T-helper 1 cell treated with Interleukin-12 subunit alpha and Interleukin-12 subunit beta and Interleukin-4 antibody, amounts not matched to agents 30 ng/mL and 1 ng/mL, for 36 hours (primary cell): Measurements from ENCODE around the gene SURF1. TPM values are rescaled to one million over a fixed set of nuclear protein-coding genes. Genes with fewer than 3 reads are reported as not detected.

ENCODE experiments used
- intact Hi-C: fragments of 100-400 bp; cut with micrococcal nuclease; formaldehyde crosslinking; loops from one replicate; pipeline ENCODE4 v1.15.1; 2024
- total RNA-seq: library from RNA; stranded (reverse); gene quantifications from 2 replicates; pipeline ENCODE4 v1.2.3, GENCODE V29; 2022

The SURF1 gene
- total RNA-seq, 1 donor from 2014 or later: 46.9 TPM

DNA sequence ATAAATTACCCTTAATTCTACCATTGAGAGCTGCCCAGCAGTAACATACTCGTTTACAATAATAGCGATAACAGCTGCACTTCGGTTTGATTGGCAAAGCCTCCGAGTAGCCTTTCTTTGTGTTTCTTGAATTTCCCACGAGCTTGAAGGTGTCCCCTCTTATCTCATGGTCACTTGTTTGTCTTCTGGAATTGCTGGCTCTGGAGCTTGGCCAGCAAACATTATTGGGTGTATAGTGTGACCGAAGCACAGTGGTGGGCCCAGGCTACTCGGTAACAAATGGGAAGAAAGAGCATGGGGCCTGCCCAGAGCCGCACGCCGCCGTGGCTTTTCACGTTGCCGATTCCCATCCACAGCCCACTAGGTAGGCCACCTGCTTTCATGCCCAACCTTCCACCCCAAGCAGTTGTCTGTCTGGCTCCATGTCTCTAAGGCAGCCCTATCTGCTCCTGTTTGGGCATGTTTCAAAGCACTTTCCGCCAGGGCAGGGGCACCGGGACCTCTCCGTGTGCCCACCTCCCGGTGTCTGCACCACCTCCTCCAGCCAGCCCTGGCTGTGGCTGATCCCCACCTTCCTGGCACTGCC lies 28.5 kb upstream of the SURF1 start:
- intact Hi-C loops: no loop called here

DNA sequence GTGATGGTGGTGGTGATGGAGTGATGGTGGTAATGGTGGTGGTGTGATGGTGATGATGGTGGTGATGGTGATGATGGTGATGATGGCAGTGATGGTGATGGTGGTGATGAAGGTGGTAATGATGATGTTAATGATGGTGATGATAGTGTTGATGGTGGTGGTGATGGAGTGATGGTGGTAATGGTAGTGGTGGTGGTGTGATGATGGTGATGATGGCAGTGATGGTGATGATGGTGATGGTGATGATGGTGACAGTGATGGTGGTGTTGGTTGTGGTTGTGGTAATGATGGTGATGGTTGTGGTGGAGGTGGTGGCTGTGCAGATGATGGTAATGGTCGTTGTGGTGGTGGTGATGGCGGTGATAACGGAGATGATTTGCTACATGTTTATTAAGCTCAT lies 27.2 kb upstream of the SURF1 start:
- intact Hi-C loops: no loop called here

DNA sequence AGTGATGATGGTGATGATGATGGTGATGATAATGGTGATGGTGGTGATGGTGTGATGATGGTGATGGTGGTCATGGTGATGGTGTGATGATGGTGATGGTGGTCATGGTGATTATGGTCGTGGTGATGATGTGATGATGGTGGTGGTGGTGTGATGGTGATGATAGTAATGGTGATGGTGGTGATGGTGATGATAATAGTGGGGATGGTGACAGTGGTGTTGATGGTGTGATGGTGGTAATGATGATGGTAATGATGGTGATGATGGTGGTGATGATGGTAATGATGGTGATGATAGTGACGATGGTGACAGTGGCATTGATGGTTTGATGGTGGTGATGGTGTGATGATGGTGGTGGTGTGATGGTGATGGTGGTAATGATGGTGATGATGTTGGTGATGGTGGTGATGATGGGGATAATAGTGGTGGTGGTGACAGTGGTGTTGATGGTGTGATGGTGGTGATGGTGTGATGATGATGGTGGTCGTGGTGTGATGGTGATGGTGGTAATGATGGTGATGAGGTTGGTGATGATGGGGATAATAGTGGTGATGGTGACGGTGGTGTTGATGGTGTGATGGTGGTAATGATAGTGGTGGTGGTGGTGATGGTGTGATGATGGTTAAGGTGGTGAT lies 26.3 kb upstream of the SURF1 start:
- intact Hi-C loops: no loop called here

DNA sequence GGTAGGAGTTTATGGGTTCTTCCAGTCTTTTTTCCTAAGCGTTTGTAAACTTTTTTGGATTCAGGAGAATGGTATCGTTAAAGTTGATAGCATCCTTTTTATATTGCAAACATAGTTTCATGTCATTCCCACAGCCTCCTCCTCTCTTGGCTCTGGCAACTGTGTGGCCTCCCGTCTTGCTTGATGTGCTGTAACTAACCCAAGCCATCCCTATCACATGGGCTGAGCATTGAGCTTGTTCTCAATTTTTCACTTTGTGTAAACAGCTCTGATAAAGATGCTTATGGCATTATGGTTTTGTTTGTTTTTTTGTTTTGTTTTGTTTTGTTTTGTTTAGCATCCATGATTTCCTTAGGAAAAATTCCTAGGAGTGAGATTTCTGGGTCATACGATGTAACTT lies 24.4 kb upstream of the SURF1 start:
- intact Hi-C loops: no loop called here

DNA sequence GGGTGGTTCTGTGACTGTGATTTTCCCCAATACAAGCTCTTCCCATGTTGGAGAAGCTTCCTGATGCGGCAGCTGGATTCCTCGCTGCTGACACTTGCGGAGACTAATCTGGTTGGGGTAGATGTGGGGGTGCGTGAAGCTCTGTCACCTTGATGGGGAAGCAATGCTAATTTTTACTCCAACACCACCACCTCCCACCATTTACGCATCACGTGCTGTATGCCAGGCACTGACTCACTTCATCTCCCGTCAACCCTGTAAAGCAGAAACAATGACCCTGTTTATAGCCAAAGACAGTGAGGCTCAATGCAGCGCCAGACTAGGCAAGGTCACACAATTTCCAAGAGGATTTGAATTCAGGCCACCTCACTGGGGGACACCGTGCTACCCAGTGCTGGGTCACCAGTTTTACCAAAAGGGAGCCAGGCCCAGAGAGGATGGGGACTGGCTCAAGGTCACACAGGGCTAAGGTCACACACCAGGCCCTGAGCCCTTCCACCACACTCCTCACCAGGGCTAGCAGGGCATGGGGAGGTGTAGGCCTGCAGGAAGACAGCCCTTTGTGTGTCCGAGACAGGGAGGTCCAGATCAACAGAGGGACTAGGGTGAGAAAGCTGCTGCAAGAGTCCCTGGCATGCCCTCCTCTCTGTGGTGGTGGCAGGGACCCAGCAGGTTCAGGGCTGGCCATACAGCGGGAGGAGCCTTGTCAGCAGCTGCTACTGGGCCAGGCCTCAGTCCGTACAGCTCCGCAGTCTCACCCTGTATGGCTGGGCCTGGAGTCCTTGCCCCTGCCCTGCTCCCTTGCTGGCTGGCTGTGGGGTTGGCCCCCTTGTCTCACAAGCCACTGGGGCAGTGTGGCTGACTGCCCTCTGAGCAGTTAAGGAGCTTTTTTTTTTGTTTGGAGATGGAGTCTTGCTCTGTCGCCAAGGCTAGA lies 23.1 kb upstream of the SURF1 start:
- intact Hi-C loops: loop anchor here (10.0 kb wide), 2 partner anchors 685 to 975 kb away; partner anchors contain the start of genes BRD3 and TTF1

DNA sequence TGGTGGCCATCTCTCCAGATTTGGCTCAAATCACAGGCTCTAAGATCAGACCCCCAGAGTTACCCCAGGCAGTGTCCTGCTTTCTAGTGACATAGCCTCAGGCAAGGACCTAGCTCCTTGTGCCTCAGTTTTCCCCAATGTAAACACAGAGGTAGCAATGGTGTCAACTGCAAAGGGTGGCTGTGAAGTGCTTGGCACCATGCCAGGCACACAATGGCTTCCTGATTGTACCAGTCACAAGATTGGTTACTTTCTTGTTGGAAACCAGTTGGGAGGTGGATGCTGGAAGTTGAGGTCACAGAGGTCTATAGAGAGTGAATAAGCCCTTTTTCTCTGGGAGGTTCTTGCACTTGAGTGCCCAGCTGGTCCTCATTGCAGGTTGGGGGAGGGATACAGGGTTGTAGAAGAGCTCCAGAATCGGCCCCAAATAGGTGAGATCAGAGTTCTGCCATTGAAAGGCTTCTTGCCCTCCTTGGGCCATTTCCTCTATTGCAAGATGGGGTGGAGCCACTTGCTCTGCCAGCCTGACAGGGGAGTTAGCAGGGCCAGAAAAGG lies 22.2 kb upstream of the SURF1 start:
- intact Hi-C loops: loop anchor here (10.0 kb wide), 2 partner anchors 686 to 974 kb away; partner anchors contain the start of genes BRD3 and TTF1

DNA sequence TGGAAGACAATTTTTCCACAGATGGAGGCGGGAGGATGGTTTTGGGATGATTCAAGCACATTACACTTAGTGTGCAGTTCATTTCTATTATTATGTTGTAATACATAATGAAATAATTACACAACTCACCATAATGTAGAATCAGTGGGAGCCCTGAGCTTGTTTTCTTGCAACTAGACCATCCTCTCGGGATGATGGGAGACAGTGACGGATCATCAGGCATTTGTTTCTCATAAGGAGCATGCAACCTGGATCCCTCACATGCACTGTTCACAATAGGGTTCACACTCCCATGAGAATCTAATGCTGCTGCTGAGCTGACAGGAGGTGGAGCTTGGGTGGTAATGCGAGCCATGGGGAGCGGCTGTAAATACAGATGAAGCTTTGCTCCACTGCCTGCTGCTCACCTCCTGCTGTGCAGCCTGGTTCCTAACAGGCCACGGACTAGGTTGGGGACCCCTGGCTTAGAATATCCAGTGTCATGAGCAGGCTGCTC lies 21.5 kb upstream of the SURF1 start:
- intact Hi-C loops: loop anchor here (10.0 kb wide), 2 partner anchors 687 to 973 kb away; partner anchors contain the start of genes BRD3 and TTF1

- intact Hi-C loops: loop anchor here (10.0 kb wide), 2 partner anchors 688 to 972 kb away; partner anchors contain the start of genes BRD3 and TTF1
Measured at GRCh38 chr9:133377280-133377679, 21.0 kb upstream of the SURF1 start.

- intact Hi-C loops: loop anchor here (1.0 to 10.0 kb wide), 9 partner anchors 20 to 971 kb away; partner anchors contain the start of genes BRD3, CACFD1, MED22 and REXO4
Measured at GRCh38 chr9:133375724-133376654, 19.7 kb upstream of the SURF1 start, which contains the start of the genes STKLD1 and SURF4. STKLD1 (plus strand) TSS chr9:133376366; CDS start chr9:133376474, 108 bp downstream. SURF4 (minus strand) TSS chr9:133376060; CDS start chr9:133375969, 91 bp downstream.

GRCh38 chr9:133375116-133375723 lies 18.9 kb upstream of the SURF1 start:
- intact Hi-C loops: loop anchor here (10.0 kb wide), 2 partner anchors 690 to 970 kb away; partner anchors contain the start of genes BRD3 and TTF1

- intact Hi-C loops: loop anchor here (10.0 kb wide), 2 partner anchors 690 to 970 kb away; partner anchors contain the start of genes BRD3 and TTF1
Measured at GRCh38 chr9:133374612-133375115, 18.4 kb upstream of the SURF1 start.

GRCh38 chr9:133372144-133372543 lies 15.9 kb upstream of the SURF1 start:
- intact Hi-C loops: loop anchor here (10.0 kb wide), 2 partner anchors 693 to 967 kb away; partner anchors contain the start of genes BRD3 and TTF1

DNA sequence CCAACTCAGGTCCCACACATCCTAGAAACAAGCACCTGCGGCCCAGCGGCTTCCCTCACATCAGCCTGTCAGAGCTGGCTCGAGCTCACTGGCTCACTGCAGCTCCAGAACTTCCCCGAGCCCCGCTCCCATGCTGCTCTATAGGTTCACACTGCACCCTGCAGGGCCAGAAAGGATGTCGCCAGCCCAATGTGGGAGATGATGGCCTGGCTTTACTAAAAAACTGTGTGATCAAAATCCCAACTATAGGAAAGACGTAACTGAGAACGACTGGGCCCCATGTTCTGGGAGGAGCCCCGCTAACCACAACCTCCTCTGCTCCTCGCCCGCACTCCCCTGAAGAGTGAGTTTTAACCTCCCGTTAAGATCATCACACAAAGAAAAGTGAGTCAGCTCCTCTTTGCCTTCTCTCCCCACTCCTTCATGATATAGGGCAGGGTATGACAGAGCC lies 15.0 kb upstream of the SURF1 start:
- intact Hi-C loops: loop anchor here (1.0 to 10.0 kb wide), 8 partner anchors 15 to 966 kb away; partner anchors contain the start of genes BRD3, CACFD1, MED22 and RALGDS

- intact Hi-C loops: loop anchor here (1.0 to 10.0 kb wide), 8 partner anchors 14 to 966 kb away; partner anchors contain the start of genes BRD3, CACFD1, MED22 and RALGDS
Measured at GRCh38 chr9:133370685-133371084, 14.4 kb upstream of the SURF1 start.

DNA sequence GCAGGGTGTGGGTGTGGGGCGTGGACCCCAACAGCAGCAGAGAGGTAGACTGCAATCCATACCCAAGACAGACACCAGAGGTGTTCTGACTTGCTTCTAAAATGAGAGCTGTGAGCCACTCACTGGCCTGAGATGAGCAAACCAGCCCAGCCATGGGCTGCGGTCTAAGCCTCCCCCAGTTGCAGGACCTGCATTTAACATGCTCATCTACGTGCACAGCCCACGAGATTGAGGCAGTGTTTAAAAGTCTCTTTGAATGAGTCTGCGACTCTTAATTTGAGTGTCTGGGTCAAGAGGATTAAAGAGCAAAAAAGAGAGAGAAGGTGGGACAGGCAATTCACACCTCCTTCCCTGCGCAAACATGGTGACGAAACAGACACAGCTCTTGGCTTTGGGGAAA lies 13.6 kb upstream of the SURF1 start:
- intact Hi-C loops: loop anchor here (2.0 to 10.0 kb wide), 3 partner anchors 249 to 965 kb away; partner anchors contain the start of genes BRD3, RALGDS and TTF1

- intact Hi-C loops: no loop called here
Measured at GRCh38 chr9:133369422-133369821, 13.1 kb upstream of the SURF1 start.

DNA sequence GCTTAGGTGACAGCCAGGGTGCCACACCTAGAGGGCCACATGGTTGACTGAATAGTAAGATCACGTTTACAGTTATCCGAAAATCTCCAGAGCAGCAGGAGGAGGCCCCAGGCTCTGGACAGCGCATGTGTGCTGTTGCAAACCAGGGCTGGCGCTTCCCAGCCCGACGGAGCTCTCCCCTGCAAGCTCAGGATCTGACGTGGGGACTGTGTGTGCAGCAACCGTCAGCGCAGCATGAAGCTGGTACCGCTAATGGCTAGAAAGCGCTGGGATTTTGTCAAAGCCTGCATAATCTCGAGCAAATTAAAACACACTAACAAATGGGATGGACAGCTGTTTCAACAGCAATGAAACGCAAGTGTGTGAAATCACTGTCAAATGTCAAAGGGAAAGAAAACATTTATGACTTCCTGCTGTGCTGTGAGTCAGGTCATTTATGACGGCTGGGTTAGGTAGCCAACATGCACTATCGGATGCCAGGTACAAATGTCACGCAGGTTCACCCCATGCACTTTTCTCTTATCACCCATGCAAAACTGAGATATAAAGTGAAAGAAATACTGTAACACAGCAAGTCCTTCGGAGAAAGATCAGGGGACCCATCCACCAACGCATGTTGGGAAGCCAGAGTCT lies 12.1 kb upstream of the SURF1 start:
- intact Hi-C loops: no loop called here

GRCh38 chr9:133367778-133368177 lies 11.5 kb upstream of the SURF1 start:
- intact Hi-C loops: no loop called here
